SK-N-MC (cell line): ENCODE data around the gene ECPAS.

Source experiments
- EZH2 ChIP-seq: fragments of 200-600 bp; sonication (generic); IDR thresholded peaks from one replicate; pipeline ENCODE4 v1.6.1; 2017; ENCODE audit warnings: antibody characterized with exemption
- FOXP2 ChIP-seq: optimal IDR thresholded peaks from 2 replicates; pipeline ENCODE3; 2011; ENCODE audit warnings: mild to moderate bottlenecking, moderate library complexity; ENCODE audit not compliant: insufficient read depth; ENCODE audit errors: extremely low read length, control extremely low read depth
- POLR2AphosphoS5 ChIP-seq: IDR thresholded peaks from 2 replicates; pipeline ENCODE4 v1.6.1; 2012; ENCODE audit warnings: mild to moderate bottlenecking, low read depth, low read length, borderline replicate concordance

- TF ChIP-seq POLR2AphosphoS5: no peak
- no peak for TF ChIP-seq EZH2
- TF ChIP-seq FOXP2: no peak
Measured at GRCh38 chr9:111429175-111429574, 55.0 kb downstream of the ECPAS start.
